Activated T-cell treated with anti-CD3 and anti-CD28 coated beads for 1 hour (primary cell): Measurements from ENCODE around the gene GANC.

Experiments used
- DNase-seq: peaks from one replicate; pipeline ENCODE4 v3.0.0-alpha.2; 2020; ENCODE audit warnings: low read depth

Gene GANC

DNA sequence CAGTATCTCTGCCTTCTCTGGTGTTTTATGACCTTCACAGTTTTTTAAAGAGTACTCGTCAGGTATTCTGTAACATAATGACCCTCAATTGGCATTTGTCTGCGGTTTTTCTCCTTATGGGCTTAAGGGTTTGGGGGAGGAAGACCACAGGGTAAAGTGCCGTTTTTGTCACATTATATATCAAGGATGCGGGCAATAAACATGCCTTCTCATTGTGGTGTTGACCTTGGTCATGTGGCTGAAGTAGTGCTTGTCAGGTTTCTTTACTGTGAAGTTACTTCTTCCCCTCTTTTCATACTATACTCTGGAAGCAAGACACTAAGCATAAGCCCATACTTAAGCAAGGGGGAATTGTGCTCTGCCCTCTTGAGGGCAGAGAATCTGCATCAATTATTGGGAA is 102.9 kb downstream of the GANC start:
- DNase-seq: no peak

DNA sequence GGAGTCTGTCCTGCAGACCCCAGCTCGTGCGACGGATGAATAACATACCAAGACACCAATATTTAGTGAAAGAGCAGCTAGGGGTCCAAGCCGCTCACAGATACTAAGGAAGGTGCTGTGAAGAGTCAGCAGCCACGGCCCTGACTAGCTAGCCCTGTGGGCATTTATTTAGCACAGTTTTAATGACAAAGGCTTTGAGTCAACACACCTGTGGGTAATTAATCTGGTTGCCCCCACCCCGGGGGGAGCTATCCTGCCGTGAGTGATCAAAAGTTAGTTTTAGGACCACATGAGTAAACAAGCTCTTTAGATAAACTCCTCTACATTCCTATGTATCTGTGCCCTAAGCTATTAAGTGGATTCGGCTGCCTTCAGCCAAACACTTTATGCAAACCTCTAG is 105.0 kb downstream of the GANC start:
- DNase-seq: no peak

DNA sequence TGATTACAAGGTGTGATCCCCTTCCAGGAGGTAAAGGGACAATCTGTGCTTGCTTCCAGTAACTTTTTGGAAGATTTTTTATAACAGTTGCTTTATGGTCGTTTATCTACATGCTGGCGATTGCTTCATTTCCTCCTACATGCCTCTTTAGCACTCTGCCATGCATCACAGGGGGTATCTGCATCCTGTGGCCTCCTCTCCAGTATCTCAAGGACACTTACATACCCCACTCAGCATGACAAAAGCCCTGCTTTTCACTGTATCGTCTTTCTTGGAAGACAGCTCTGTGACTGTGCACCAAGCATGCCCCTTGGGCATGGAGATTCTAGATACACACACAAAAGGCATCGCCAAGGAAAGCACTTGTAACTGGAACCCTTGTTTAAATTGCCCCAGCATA is 111.6 kb downstream of the GANC start:
- no peak for DNase-seq

DNA sequence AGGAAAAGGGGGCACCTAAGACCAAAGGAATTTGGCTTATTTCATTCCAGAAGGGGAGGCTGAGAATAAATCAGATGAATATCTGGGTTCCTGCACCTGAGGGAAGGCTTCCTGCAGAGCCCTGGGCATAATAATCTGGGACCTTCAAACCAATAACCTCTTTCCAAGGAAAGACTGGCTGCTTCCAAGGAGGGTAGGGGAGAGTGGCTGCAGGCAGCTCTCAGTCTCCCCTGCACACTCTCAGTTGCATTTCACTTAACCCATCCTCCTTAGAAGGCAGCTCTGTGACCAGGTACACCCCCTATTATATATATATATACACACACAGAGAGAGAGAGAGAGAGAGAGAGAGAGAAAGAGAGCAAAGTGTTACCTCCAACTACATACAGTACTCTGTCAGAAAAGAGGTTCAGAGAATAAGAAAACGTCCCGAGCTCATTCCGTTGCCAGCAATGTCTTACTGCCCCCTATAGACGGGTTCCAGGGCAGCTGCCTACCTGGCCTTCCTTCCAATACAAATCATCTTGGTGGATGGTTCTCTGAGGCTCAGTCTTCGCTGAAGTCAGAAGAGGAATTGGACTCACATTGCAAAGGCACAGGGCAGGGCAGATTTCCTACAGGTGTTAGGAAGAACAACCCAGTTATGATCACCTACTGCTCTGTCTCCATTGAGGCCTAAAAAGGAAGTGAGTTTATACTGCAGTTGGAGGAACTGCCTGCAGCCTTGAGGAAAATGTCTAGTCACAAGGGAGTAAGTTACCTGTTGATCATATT is 112.4 kb downstream of the GANC start:
- no peak for DNase-seq

DNA sequence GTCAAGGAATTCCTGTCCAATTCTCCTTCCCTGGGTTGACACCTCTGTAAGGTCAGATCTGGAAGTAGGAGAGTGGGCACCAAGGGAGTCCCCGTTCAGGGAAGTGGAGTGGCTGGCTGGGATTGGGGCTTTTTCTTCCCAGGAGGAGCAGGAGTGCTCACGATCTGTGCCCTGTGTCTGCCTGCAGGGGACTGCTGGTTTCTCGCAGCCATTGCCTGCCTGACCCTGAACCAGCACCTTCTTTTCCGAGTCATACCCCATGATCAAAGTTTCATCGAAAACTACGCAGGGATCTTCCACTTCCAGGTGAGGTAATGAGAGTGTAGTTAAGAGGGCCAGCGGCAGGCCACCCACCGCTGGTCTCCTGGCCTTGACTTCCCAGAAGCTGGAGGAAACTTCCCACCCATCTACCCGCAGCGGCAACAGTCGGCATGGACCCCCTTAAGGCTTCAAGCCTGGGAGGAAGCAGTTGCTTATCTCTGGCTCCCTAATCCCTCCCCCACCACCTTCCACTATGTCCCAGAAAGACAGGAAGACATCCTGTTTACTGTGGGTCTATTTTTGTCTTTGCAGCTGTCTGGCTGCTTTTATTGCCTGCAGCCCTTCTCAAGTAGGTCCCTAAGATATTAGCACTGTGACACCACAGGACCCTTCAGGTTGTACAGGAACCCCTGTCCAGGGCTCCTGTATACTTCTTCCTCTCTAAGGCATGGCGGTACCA is 113.1 kb downstream of the GANC start:
- no peak for DNase-seq

DNA sequence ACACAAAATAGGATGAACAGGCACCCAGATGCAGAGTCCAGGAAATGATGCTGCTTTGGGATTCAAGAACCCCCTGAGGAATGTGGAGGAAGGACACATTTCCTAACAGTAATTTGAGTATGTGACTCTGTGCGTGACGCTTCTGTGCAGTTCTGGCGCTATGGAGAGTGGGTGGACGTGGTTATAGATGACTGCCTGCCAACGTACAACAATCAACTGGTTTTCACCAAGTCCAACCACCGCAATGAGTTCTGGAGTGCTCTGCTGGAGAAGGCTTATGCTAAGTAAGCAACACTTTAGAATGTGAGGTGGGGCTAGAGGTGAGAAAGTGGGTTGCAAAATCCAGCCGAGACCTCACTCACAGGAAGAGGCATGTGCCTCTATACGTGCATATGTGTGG is 114.6 kb downstream of the GANC start:
- no peak for DNase-seq

DNA sequence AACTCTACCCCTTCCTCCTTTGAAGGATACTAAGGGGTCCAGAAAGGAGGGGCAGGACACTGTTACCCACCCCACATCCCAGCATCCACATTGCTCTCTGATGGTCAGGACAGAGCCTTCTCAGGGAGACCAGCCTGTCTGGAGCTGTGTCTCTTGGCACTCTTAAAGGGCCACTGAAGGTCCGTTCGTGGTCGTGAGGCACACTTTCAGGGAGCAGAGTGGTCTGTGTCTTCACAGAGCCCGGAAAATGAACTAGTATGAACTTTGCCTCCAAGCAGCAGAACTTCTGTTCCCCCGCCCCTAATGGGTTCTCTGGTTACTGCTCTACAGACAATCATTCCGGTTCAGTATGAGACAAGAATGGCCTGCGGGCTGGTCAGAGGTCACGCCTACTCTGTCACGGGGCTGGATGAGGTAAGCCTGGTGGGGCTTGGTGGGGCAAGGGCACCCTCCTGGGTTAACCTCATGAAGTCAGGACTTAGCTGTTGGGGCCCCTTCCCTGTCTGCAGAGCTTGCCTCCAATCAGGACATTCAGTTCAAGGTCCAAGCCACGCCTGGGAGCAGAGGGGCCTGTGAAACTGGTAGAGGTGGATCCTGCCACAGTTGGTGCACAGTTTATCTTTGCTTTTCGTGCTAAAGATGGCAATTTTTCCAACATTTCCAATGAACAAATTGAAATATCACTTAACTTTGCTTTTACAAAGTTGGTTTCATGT is 119.5 kb downstream of the GANC start:
- DNase-seq: no peak

DNA sequence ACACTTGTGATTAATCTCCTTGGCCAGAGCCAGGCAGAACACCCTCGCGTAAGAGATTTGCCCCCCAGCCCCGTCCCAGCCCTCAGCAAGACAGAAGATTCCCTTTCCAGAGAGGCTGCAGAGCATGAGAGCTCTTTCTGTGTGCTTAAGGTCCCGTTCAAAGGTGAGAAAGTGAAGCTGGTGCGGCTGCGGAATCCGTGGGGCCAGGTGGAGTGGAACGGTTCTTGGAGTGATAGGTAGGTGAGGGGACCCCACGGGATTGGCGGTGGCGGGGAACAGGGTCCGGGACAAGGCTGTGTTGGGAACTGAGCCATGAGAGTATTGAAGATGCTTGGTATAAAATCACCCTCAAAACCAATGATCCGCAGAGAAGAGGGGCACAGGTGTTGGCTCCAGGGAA is 121.1 kb downstream of the GANC start:
- no peak for DNase-seq

DNA sequence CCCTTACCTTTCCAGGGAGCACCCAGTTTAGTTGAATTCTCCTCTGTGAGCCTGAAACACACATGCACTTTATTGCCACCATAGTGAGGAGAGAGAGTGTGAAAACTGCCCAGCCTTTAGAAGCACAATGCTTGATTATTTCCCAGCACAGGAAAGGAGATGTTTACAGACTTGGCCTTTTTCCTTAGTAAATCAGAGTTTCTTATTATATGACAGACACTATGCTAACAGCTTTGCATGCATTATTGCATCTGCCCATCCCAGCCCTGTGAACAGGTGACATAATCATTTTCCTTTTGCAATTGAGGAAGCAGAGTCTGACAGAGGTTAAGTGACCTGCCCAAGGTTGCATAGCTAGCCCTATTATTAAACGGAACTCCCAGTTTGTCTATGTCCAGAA is 122.8 kb downstream of the GANC start:
- DNase-seq: no peak

DNA sequence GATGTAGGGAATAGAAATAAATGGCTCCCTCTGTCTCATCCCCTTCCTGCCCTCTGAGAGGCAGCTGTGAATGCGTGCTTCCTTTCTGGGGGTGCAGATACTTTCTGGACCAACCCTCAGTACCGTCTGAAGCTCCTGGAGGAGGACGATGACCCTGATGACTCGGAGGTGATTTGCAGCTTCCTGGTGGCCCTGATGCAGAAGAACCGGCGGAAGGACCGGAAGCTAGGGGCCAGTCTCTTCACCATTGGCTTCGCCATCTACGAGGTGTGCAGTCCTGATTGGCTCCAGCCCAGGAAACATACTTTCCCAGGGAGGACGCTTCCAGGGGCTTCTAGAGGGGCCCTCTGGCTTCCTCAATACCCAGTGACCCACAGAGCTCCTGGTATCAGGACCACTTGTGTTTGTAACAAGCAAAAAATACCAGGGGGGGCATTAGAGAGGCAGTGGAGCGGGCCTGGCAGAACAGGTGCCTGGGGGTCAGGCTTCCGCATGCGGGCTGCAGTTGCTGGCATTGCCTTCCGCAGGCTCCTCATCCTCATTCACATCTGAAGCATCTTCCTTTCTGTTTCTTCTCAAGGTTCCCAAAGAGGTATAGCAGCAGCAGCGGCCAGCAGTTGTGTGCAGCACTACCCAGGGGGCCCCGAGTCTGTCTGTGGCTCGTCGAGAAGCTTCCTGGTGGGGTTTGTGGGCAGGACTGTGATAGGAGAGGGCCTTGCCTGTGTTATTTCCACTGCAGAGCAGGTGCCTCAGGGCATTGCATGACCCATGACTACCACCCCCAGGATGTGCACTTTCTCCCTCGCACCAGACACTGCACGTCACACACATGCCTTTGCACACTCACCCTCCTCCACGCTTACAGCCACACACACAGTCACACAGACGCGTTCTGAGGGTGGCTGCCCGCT is 128.8 kb downstream of the GANC start:
- DNase-seq: no peak

DNA sequence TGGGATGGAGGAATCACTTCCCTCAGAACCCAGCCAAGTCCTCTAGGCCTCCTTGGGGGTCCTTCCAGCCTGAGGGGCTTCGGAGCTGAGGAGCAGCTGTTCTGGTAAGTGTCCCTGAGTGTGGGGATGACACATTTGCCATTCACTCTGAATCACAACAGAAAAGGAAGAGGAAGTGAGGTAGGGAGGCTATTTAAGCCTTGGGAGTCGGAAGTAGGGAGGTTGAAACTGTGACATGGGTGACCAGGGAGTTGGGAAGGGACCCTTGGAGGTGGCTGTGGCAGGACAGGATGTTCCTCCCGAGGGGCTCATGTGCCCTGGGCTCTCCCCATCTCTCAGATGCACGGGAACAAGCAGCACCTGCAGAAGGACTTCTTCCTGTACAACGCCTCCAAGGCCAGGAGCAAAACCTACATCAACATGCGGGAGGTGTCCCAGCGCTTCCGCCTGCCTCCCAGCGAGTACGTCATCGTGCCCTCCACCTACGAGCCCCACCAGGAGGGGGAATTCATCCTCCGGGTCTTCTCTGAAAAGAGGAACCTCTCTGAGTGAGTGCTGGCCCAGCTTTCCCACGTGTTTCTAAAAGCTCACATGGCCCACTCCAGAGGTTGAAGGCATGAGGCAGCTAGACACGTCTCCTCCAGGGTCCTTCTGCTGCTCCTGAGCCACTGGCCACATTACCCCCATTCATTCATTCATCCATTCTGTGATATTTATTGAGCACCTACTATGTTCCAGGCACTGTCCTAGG is 129.6 kb downstream of the GANC start:
- DNase-seq: no peak

DNA sequence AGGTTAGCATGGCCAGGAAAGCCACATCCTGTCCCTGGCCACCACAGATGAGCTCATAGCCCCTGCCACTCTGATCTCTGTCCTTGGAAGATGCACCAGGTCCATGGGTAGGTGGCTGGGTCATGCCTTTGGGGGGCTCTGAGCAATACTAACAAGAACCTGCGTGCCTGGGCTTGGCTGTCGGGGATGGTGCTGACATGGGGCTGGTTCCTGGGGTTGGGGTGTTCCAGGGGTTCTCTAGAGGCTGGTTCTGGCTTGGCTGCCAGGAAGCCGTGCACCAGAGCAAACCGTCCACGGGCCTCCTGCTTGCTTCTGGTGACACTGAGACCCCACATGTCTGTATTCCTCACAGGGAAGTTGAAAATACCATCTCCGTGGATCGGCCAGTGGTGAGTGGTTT is 130.4 kb downstream of the GANC start:
- no peak for DNase-seq

DNA sequence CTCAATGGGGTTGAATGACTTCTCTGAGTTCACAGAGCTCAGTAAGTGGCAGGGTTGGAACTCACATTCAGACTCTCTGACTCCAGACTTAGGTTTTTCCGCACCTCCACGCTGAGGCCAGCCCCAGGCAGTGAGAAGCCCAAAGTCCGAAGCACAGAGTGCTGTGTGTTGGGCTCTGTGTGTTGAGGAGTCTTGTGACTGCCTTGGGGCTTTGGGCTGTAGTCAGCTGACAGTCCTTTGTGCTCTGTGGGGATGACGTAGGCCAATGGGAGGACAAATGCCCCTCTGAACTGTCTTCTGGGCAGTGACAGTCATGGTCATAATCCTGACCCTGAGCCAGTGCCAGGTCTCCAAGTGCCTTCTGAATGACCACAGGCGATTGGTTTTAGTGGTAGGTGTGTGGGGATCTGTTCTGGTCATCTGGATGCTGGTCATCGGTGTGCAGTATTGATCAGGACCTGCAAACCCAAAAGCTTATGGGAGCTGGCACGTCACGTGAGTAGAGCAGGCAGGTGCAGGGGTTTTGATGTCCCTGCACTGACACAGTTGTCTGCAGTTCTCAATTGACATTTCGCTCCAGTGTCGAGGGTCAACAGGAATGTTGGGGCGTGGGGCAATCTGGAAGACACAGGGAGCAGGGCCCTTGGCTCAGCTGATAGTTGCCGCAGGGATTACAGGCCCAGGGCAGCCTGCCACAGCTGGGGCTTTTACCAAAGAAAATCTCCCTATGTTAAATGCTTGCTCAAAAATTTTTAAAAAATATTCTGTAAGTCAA is 131.6 kb downstream of the GANC start:
- no peak for DNase-seq

DNA sequence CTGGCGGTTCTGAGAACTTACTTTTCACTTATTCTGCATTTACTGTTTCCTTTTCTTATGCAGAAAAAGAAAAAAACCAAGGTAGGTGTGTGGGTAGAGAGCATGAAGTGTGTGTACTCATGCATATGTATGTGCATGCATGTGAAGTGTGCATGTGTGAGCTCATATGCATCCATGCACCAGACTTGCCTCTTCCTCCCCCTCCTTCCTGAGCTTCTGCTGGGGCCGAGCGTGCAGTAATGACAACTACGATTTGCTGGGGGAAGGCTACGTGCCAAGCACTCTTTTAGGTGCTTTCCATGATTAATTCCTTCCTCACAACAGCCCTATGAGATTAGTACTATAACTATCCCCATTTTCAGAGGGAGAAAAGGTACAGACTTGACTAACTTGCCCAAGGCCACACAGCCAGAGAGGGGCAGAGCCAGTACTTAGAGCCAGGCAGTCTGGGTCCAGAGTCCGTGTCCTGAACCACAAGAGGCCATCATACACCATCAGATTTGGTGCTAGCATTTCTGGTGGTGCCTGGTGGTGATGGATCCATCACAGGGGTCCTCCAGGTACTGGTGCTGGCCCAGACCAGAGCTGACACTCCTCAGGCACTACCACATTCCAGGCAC is 133.0 kb downstream of the GANC start:
- no peak for DNase-seq
